Spleen (tissue), 11 donors: ENCODE measurements around the gene CNTN5. TPM values are rescaled to one million over a fixed set of nuclear protein-coding genes. Genes with fewer than 3 reads are reported as not detected.

Source experiments
- DNase-seq: peaks from one replicate; pipeline ENCODE4 v3.0.0-alpha.2; 2020
- H3K27ac ChIP-seq, 8 donors: fragments of 200-600 bp; sonication (generic) in 7 of 8; 1 replicate in 4 of 8; 2 replicates in 4 of 8; pipeline versions ENCODE4 v1.5.0 to v1.8.0; 2016 to 2021; ENCODE audit warnings: inconsistent platforms in 4 of 8, mild to moderate bottlenecking in 4 of 8, moderate library complexity in 1 of 8
- H3K27me3 ChIP-seq, 7 donors: fragments of 200-600 bp; sonication (generic) in 6 of 7; replicated peaks in 1 of 7; 1 replicate in 4 of 7; 2 replicates in 3 of 7; pipeline versions ENCODE4 v1.5.0 to v1.8.0; 2016 to 2021; ENCODE audit warnings: inconsistent platforms in 3 of 7, mild to moderate bottlenecking in 1 of 7
- H3K36me3 ChIP-seq, 6 donors: fragments of 200-600 bp; sonication (generic) in 5 of 6; 1 replicate in 4 of 6; 2 replicates in 2 of 6; pipeline versions ENCODE4 v1.5.0 to v1.8.0; 2016 to 2021; ENCODE audit warnings: inconsistent platforms in 2 of 6
- H3K4me1 ChIP-seq, 6 donors: fragments of 200-600 bp; sonication (generic) in 5 of 6; 1 replicate in 3 of 6; 2 replicates in 3 of 6; pipeline versions ENCODE4 v1.5.0 to v1.8.0; 2016 to 2021; ENCODE audit warnings: inconsistent platforms in 3 of 6
- H3K4me3 ChIP-seq, 8 donors: fragments of 200-600 bp; sonication (generic) in 7 of 8; 1 replicate in 4 of 8; 2 replicates in 4 of 8; pipeline versions ENCODE4 v1.5.0 to v1.8.0; 2016 to 2021; ENCODE audit warnings: inconsistent platforms in 4 of 8, mild to moderate bottlenecking in 4 of 8, moderate library complexity in 2 of 8
- H3K9me3 ChIP-seq, 8 donors: fragments of 200-600 bp; sonication (generic) in 7 of 8; 1 replicate in 4 of 8; 2 replicates in 4 of 8; pipeline versions ENCODE4 v1.5.0 to v1.8.0; 2016 to 2021; ENCODE audit warnings: inconsistent platforms in 4 of 8
- POLR2A ChIP-seq, 3 donors: fragments of 450-650 bp; IDR thresholded peaks; one replicate each; pipeline ENCODE4 v1.5.1; 2017; ENCODE audit warnings: antibody characterized with exemption in 3 of 3, mild to moderate bottlenecking in 1 of 3
- POLR2AphosphoS5 ChIP-seq, 3 donors: sonication (generic); formaldehyde crosslinking; IDR thresholded peaks; one replicate each; pipeline ENCODE4 v1.5.1; 2017; ENCODE audit warnings: antibody characterized with exemption in 3 of 3
- WGBS, 5 donors: extraction: QIAGEN DNeasy Blood & Tissue Kit in 3 of 5; methylation state at CpG; one replicate each; pipeline versions ENCODE4 v1.1.5 to v1.1.7; 2013 to 2018; 5-methylcytosine and 5-hydroxymethylcytosine counted together
- intact Hi-C: fragments of 100-400 bp; cut with DNase I; formaldehyde crosslinking; loops from one replicate; pipeline ENCODE4 v1.15.0; 2023; ENCODE audit warnings: low total_unique reads
- polyA plus RNA-seq, 3 donors: library from polyadenylated mRNA; stranded (reverse); fragments of 200-250 nt; gene quantifications; one replicate each; pipeline ENCODE4 v1.2.1, GENCODE V29; 2013
- total RNA-seq, 7 donors: library from RNA; depleted of rRNA in 3 of 7; stranded (reverse); fragments of >200 nt in 3 of 7; fragmentation: NEBNext Ultra II Directional in 4 of 7; extraction: Animal tissue kit (Norgen Biotek cat#: 25700) in 4 of 7; gene quantifications; one replicate each; pipeline versions ENCODE4 v1.1.0 to v1.2.1, GENCODE V29; 2016 to 2021
- TF ChIP-seq, protein P1 (sequence below), 11 experiments: fragments of 200-600 bp in 7 of 11; fragments of 450-650 bp in 4 of 11; sonication (generic) in 4 of 11; IDR thresholded peaks in 8 of 11; conservative IDR thresholded peaks in 3 of 11; 1 replicate in 7 of 11; 2 replicates in 4 of 11; pipeline versions ENCODE4 v1.4.0 to v1.8.0; 2016 to 2021; ENCODE audit warnings: antibody characterized with exemption in 11 of 11, inconsistent platforms in 4 of 11, mild to moderate bottlenecking in 1 of 11
- donor health status: healthy with polysubstance abuse.
- donor health status: DM: no; HTN: no; CAD: no; lungs with moderate emphysema.
- donor health status: DM: no; HTN: no; CAD: no.
- donor health status: Bipolar disorder and iron deficiency.
- donor health status: healthy.
- donor health status: DM: no; HTN: no; CAD: no.
- donor health status: DM: yes; HTN: yes; CAD: no.

CNTN5 gene
- total and polyA plus RNA-seq, 10 donors, result 0.02 TPM; not detected in 8

- H3K4me3 ChIP-seq, result no peak overlapping the region
- intact Hi-C loops, result no loop called here
- no peak overlapping the region for H3K27ac ChIP-seq
- H3K36me3 ChIP-seq, result no peaks in the 10 kb centered on the region
- peaks cover 0 to 14% (median 4%) of the 10 kb centered on the region in 8 donors for H3K9me3 ChIP-seq
- H3K27me3 ChIP-seq, result no peaks in the 10 kb centered on the region
- WGBS, 5 donors, result 44 to 50% (median 48%) methylated on average over 2 of the region's 2 CpGs
- DNase-seq, result no peak
- H3K4me1 ChIP-seq, result no peaks in the 10 kb centered on the region
- TF ChIP-seq, protein P1, sequence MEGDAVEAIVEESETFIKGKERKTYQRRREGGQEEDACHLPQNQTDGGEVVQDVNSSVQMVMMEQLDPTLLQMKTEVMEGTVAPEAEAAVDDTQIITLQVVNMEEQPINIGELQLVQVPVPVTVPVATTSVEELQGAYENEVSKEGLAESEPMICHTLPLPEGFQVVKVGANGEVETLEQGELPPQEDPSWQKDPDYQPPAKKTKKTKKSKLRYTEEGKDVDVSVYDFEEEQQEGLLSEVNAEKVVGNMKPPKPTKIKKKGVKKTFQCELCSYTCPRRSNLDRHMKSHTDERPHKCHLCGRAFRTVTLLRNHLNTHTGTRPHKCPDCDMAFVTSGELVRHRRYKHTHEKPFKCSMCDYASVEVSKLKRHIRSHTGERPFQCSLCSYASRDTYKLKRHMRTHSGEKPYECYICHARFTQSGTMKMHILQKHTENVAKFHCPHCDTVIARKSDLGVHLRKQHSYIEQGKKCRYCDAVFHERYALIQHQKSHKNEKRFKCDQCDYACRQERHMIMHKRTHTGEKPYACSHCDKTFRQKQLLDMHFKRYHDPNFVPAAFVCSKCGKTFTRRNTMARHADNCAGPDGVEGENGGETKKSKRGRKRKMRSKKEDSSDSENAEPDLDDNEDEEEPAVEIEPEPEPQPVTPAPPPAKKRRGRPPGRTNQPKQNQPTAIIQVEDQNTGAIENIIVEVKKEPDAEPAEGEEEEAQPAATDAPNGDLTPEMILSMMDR (IDR thresholded peaks at IDR 0.05 in 8 of 11, conservative IDR thresholded peaks at IDR 0.05 in 3 of 11), result no peak
- TF ChIP-seq POLR2AphosphoS5 (IDR thresholded peaks at IDR 0.05) (no peak), POLR2A (IDR thresholded peaks at IDR 0.05) (no peak)
Measured at GRCh38 chr11:99571094-99571493, 550.3 kb downstream of the CNTN5 start.

- peaks cover 0 to 11% (median 0%) of the 10 kb centered on the region in 8 donors for H3K9me3 ChIP-seq
- intact Hi-C loops, result no loop called here
Measured at GRCh38 chr11:99584830-99585229, 564.1 kb downstream of the CNTN5 start.

DNA sequence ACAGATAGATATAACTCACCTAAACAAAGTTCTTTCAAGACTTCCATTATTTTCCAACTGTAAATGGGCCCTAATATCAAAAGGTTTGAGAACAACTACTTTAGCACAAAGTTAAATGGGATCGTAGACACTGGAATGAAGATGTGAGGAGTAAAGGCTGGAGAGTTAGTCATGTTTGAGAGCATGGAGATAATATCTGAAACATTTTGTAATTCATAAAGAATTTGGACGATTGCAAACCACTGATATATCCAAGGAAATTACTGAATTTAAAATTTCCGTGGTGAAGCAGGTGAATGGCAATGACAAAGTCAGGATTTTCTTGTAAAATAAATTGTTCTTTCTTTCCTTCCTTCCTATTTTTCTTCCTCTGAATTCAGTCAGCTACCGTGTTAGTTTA lies 564.9 kb downstream of the CNTN5 start:
- whole genome bisulfite sequencing, 5 donors, result 30 to 44% (median 35%) methylated on average over 4 of the region's 4 CpGs
- Histone ChIP-seq H3K36me3 (no peaks in the 10 kb centered on the region), H3K4me3 (no peak overlapping the region), H3K27me3 (no peaks in the 10 kb centered on the region), H3K4me1 (no peaks in the 10 kb centered on the region), H3K27ac (no peak overlapping the region), H3K9me3 (peaks cover 0 to 11% (median 0%) of the 10 kb centered on the region in 8 donors)
- DNase-seq, result no peak
- intact Hi-C loops, result no loop called here
- TF ChIP-seq POLR2AphosphoS5 (IDR thresholded peaks at IDR 0.05), result no peak
- TF ChIP-seq, protein P1 (IDR thresholded peaks at IDR 0.05 in 8 of 11, conservative IDR thresholded peaks at IDR 0.05 in 3 of 11), result no peak

More at GRCh38 chr11:99584830-99585229, 564.1 kb downstream of the CNTN5 start:
- TF ChIP-seq POLR2A (IDR thresholded peaks at IDR 0.05), result no peak
- no peak for TF ChIP-seq POLR2AphosphoS5 (IDR thresholded peaks at IDR 0.05)
- TF ChIP-seq, protein P1 (IDR thresholded peaks at IDR 0.05 in 8 of 11, conservative IDR thresholded peaks at IDR 0.05 in 3 of 11), result no peak
- Histone ChIP-seq H3K4me1 (no peaks in the 10 kb centered on the region), H3K36me3 (no peaks in the 10 kb centered on the region), H3K4me3 (no peak overlapping the region), H3K27ac (no peak overlapping the region), H3K27me3 (no peaks in the 10 kb centered on the region)
- DNase-seq, result no peak

- TF ChIP-seq POLR2AphosphoS5 (IDR thresholded peaks at IDR 0.05), result no peak
- no peak for TF ChIP-seq POLR2A (IDR thresholded peaks at IDR 0.05)
- TF ChIP-seq, protein P1 (IDR thresholded peaks at IDR 0.05 in 8 of 11, conservative IDR thresholded peaks at IDR 0.05 in 3 of 11), result no peak
- Histone ChIP-seq H3K4me1 (no peaks in the 10 kb centered on the region), H3K9me3 (peaks cover 0 to 4% (median 0%) of the 10 kb centered on the region in 8 donors), H3K36me3 (no peaks in the 10 kb centered on the region), H3K27ac (no peak overlapping the region), H3K27me3 (no peaks in the 10 kb centered on the region), H3K4me3 (no peak overlapping the region)
- intact Hi-C loops, result no loop called here
- no peak for DNase-seq
- WGBS, 5 donors, result 83 to 91% (median 85%) methylated on average over 2 of the region's 2 CpGs
Measured at GRCh38 chr11:99589771-99590170, 569.0 kb downstream of the CNTN5 start.
